Measurements from ENCODE around the gene DRAM1.

- TF ChIP-seq POU2F2 (IDR thresholded peaks at IDR 0.05; ENCODE audit: borderline replicate concordance, low read depth, low read length) = no peak
- TF ChIP-seq BHLHE40 (IDR thresholded peaks at IDR 0.05; ENCODE audit: borderline replicate concordance in 1 of 2, low read depth in 2 of 2, low read length in 1 of 2) = no peak
- TF ChIP-seq, protein P1, sequence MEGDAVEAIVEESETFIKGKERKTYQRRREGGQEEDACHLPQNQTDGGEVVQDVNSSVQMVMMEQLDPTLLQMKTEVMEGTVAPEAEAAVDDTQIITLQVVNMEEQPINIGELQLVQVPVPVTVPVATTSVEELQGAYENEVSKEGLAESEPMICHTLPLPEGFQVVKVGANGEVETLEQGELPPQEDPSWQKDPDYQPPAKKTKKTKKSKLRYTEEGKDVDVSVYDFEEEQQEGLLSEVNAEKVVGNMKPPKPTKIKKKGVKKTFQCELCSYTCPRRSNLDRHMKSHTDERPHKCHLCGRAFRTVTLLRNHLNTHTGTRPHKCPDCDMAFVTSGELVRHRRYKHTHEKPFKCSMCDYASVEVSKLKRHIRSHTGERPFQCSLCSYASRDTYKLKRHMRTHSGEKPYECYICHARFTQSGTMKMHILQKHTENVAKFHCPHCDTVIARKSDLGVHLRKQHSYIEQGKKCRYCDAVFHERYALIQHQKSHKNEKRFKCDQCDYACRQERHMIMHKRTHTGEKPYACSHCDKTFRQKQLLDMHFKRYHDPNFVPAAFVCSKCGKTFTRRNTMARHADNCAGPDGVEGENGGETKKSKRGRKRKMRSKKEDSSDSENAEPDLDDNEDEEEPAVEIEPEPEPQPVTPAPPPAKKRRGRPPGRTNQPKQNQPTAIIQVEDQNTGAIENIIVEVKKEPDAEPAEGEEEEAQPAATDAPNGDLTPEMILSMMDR (IDR thresholded peaks at IDR 0.05 in 2 of 3, conservative IDR thresholded peaks at IDR 0.05 in 1 of 3; ENCODE audit: control insufficient read depth in 2 of 3, extremely low read depth in 1 of 3, insufficient read depth in 1 of 3, low read depth in 3 of 3, low read length in 3 of 3) = no peak
- no peak for TF ChIP-seq CHD4 (IDR thresholded peaks at IDR 0.05)
- TF ChIP-seq JUND (IDR thresholded peaks at IDR 0.05; ENCODE audit: low read depth, low read length) = no peak
- TF ChIP-seq TAF1 (IDR thresholded peaks at IDR 0.05; ENCODE audit: borderline replicate concordance, low read depth, low read length) = no peak
- TF ChIP-seq, protein P2, sequence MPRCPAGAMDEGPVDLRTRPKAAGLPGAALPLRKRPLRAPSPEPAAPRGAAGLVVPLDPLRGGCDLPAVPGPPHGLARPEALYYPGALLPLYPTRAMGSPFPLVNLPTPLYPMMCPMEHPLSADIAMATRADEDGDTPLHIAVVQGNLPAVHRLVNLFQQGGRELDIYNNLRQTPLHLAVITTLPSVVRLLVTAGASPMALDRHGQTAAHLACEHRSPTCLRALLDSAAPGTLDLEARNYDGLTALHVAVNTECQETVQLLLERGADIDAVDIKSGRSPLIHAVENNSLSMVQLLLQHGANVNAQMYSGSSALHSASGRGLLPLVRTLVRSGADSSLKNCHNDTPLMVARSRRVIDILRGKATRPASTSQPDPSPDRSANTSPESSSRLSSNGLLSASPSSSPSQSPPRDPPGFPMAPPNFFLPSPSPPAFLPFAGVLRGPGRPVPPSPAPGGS (IDR thresholded peaks at IDR 0.05; ENCODE audit: borderline replicate concordance, insufficient read depth, low read depth, low read length, poor library complexity, severe bottlenecking) = no peak
- TF ChIP-seq ESRRA (IDR thresholded peaks at IDR 0.05; ENCODE audit: low read length) = no peak
- TF ChIP-seq, protein P3, sequence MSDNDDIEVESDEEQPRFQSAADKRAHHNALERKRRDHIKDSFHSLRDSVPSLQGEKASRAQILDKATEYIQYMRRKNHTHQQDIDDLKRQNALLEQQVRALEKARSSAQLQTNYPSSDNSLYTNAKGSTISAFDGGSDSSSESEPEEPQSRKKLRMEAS (IDR thresholded peaks at IDR 0.05; ENCODE audit: low read depth, low read length) = no peak
- no peak for TF ChIP-seq EP300 (IDR thresholded peaks at IDR 0.05; ENCODE audit: borderline replicate concordance in 1 of 2, control insufficient read depth in 1 of 2, low read depth in 2 of 2, low read length in 2 of 2)
- no peak for TF ChIP-seq POLR2A (IDR thresholded peaks at IDR 0.05; ENCODE audit: low read depth, low read length)
Observed at GRCh38 chr12:101933866-101934514, 56.6 kb downstream of the DRAM1 start.
